SU-DHL-6 (cell line): ENCODE data around the gene TTLL8.

ENCODE experiments used
- EZH2phosphoT487 ChIP-seq: fragments of 200-600 bp; sonication (generic), shearing (Covaris generic); conservative IDR thresholded peaks from 2 replicates; pipeline ENCODE4 v1.6.1; 2018; ENCODE audit warnings: mild to moderate bottlenecking, antibody characterized with exemption, low read length, moderate library complexity, mixed read lengths
- TF ChIP-seq, protein P1 (sequence below): fragments of 200-600 bp; sonication (generic); IDR thresholded peaks from one replicate; pipeline ENCODE4 v1.5.1; 2017; ENCODE audit warnings: antibody characterized with exemption, mild to moderate bottlenecking, low read length, moderate library complexity; ENCODE audit not compliant: insufficient read depth, poor library complexity, severe bottlenecking

DNA sequence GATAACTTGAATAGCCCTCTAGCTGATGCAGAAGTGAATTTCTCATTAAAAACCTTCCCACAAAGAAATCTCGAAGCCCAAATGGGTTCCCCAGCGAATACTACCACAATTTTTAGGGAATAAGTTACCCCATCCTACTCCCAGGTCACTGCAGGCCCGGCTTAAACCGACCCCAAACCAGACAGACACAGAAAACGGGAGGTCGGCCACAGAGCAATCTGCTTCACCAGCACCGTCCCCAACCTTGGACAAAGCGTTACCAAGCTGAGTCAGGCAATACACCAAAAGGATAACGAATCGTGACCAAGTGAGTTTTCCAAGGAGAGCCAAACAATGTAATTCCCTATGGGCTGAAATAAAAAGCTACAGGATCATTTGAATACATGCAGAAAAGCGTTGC, 31.1 kb upstream of the TTLL8 start:
- TF ChIP-seq, protein P1, sequence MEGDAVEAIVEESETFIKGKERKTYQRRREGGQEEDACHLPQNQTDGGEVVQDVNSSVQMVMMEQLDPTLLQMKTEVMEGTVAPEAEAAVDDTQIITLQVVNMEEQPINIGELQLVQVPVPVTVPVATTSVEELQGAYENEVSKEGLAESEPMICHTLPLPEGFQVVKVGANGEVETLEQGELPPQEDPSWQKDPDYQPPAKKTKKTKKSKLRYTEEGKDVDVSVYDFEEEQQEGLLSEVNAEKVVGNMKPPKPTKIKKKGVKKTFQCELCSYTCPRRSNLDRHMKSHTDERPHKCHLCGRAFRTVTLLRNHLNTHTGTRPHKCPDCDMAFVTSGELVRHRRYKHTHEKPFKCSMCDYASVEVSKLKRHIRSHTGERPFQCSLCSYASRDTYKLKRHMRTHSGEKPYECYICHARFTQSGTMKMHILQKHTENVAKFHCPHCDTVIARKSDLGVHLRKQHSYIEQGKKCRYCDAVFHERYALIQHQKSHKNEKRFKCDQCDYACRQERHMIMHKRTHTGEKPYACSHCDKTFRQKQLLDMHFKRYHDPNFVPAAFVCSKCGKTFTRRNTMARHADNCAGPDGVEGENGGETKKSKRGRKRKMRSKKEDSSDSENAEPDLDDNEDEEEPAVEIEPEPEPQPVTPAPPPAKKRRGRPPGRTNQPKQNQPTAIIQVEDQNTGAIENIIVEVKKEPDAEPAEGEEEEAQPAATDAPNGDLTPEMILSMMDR, result no peak
- no peak for TF ChIP-seq EZH2phosphoT487
